IMR-90 (cell line): ENCODE results near the gene OMG. TPM values are rescaled to one million over a fixed set of nuclear protein-coding genes. Genes with fewer than 3 reads are reported as not detected.

Experiments
- ATAC-seq: fragments of 200-7000 bp; cut with Tn5 transposase; 2 replicates; pipeline ENCODE4 v1.9.1; 2020; ENCODE audit warnings: low read depth, mild to moderate bottlenecking, moderate library complexity
- BruUV-seq: library from RNA; stranded (reverse); fragments of 400-500 nt; replicated peaks from 2 replicates; lab custom pipeline; 2021; lab: Mats Ljungman, UMichigan
- CTCF ChIA-PET: fragments of 300-600 bp; formaldehyde crosslinking; extraction: SDS; loops from one replicate; lab custom pipeline; 2021; ENCODE audit warnings: antibody characterized with exemption; lab: Yijun Ruan, JAX
- POLR2A ChIA-PET: fragments of 300-600 bp; sonication (Branson Sonifier 250); formaldehyde crosslinking; loops from one replicate; lab custom pipeline; 2022; ENCODE audit warnings: antibody characterized with exemption; ENCODE audit not compliant: unreplicated experiment; lab: Charles Lee
- DNase-seq: peaks from one replicate; pipeline ENCODE4 v3.0.0; 2013
- H2AFZ ChIP-seq: replicated peaks from 2 replicates; pipeline ENCODE3; 2013; ENCODE audit warnings: low read length, mild to moderate bottlenecking; ENCODE audit not compliant: poor library complexity
- H2AK5ac ChIP-seq: 2 replicates; pipeline ENCODE4 v1.6.1; 2013; ENCODE audit warnings: low read depth, low read length, inconsistent platforms
- H2AK9ac ChIP-seq: replicated peaks from 2 replicates; pipeline ENCODE3; 2013; ENCODE audit warnings: mild to moderate bottlenecking, low read depth, low read length, moderate library complexity; ENCODE audit not compliant: poor library complexity
- H2BK120ac ChIP-seq: 2 replicates; pipeline ENCODE4 v1.6.1; 2013; ENCODE audit warnings: low read depth, low read length, inconsistent platforms
- H2BK15ac ChIP-seq: 3 replicates; pipeline ENCODE4 v1.6.1; 2013; ENCODE audit warnings: low read depth, low read length, inconsistent platforms
- H2BK20ac ChIP-seq: 2 replicates; pipeline ENCODE4 v1.6.1; 2013; ENCODE audit warnings: low read depth, mild to moderate bottlenecking, inconsistent platforms, low read length, moderate library complexity
- H2BK5ac ChIP-seq: 2 replicates; pipeline ENCODE4 v1.6.1; 2013; ENCODE audit warnings: mild to moderate bottlenecking, low read depth, low read length, inconsistent platforms; ENCODE audit not compliant: poor library complexity, severe bottlenecking
- H3K14ac ChIP-seq: replicated peaks from 2 replicates; pipeline ENCODE4 v1.6.1; 2013; ENCODE audit warnings: low read depth, low read length, inconsistent platforms
- H3K18ac ChIP-seq: 2 replicates; pipeline ENCODE4 v1.6.1; 2013; ENCODE audit warnings: low read depth, low read length, control low read depth
- H3K23ac ChIP-seq: 2 replicates; pipeline ENCODE4 v1.6.1; 2013; ENCODE audit warnings: low read depth, low read length, inconsistent platforms
- H3K27ac ChIP-seq: 2 replicates; pipeline ENCODE4 v1.5.1; 2013; ENCODE audit warnings: mild to moderate bottlenecking, control low read depth, low read length; ENCODE audit not compliant: insufficient read depth
- H3K27me3 ChIP-seq: 2 replicates; pipeline ENCODE4 v1.6.1; 2013; ENCODE audit warnings: low read length; ENCODE audit not compliant: control insufficient read depth, insufficient read depth
- H3K36me3 ChIP-seq: 2 replicates; pipeline ENCODE4 v1.6.1; 2013; ENCODE audit warnings: low read length, mixed read lengths; ENCODE audit not compliant: control insufficient read depth, insufficient read depth
- H3K4ac ChIP-seq: 2 replicates; pipeline ENCODE4 v1.6.1; 2013; ENCODE audit warnings: low read depth, low read length, inconsistent platforms
- H3K4me1 ChIP-seq: 2 replicates; pipeline ENCODE4 v1.6.1; 2013; ENCODE audit warnings: low read length, mixed read lengths; ENCODE audit not compliant: control insufficient read depth, insufficient read depth
- H3K4me2 ChIP-seq: 2 replicates; pipeline ENCODE4 v1.6.1; 2013; ENCODE audit warnings: low read depth, mild to moderate bottlenecking, control low read depth, low read length, moderate library complexity
- H3K4me3 ChIP-seq: 2 replicates; pipeline ENCODE4 v1.5.1; 2013; ENCODE audit warnings: low read depth, mild to moderate bottlenecking, control low read depth, low read length, moderate library complexity; ENCODE audit not compliant: insufficient read depth
- H3K56ac ChIP-seq: 2 replicates; pipeline ENCODE4 v1.6.1; 2013; ENCODE audit warnings: low read length, inconsistent platforms; ENCODE audit not compliant: insufficient read depth; ENCODE audit errors: extremely low read depth
- H3K79me1 ChIP-seq, 2 experiments: 2 replicates each; pipeline ENCODE4 v1.6.1; 2013; ENCODE audit warnings: low read length in 2 of 2, inconsistent platforms in 1 of 2, low read depth in 1 of 2
- H3K9ac ChIP-seq: 2 replicates; pipeline ENCODE4 v1.6.1; 2013; ENCODE audit warnings: low read depth, low read length, control low read depth
- H3K9me1 ChIP-seq: 2 replicates; pipeline ENCODE4 v1.6.1; 2013; ENCODE audit warnings: low read length, inconsistent platforms; ENCODE audit not compliant: insufficient read depth
- H3K9me3 ChIP-seq: 2 replicates; pipeline ENCODE4 v1.6.1; 2013; ENCODE audit warnings: low read length; ENCODE audit not compliant: control insufficient read depth, insufficient read depth
- H4K20me1 ChIP-seq: 2 replicates; pipeline ENCODE4 v1.6.1; 2013; ENCODE audit warnings: low read length, inconsistent platforms; ENCODE audit not compliant: insufficient read depth
- H4K5ac ChIP-seq: 2 replicates; pipeline ENCODE4 v1.6.1; 2013; ENCODE audit warnings: mild to moderate bottlenecking, low read depth, low read length, control low read depth
- H4K8ac ChIP-seq, 2 experiments: 2 replicates each; pipeline ENCODE4 v1.6.1; 2013; ENCODE audit warnings: low read depth in 2 of 2, low read length in 2 of 2, control low read depth in 1 of 2, inconsistent platforms in 1 of 2
- H4K91ac ChIP-seq: 2 replicates; pipeline ENCODE4 v1.6.1; 2013; ENCODE audit warnings: low read depth, low read length, inconsistent platforms; ENCODE audit not compliant: insufficient read depth
- MXI1 ChIP-seq: IDR thresholded peaks from 2 replicates; pipeline ENCODE4 v1.6.1; 2012; ENCODE audit warnings: low read depth, mild to moderate bottlenecking, low read length, moderate library complexity, borderline replicate concordance
- NFE2L2 ChIP-seq: fragments of 150-350 bp; IDR thresholded peaks from 2 replicates; pipeline ENCODE4 v1.6.1; 2016; ENCODE audit warnings: low read depth, mild to moderate bottlenecking, low read length
- WGBS, 2 experiments: methylation state at CpG; one replicate each; pipeline versions ENCODE4 v1.1.5 to v1.1.7; 2013; ENCODE audit warnings: missing lambda C conversion rate in 2 of 2; ENCODE audit not compliant: insufficient read length in 1 of 2; ENCODE audit errors: extremely low coverage in 2 of 2; 5-methylcytosine and 5-hydroxymethylcytosine counted together
- dilution Hi-C: fragments of 300-500 bp; cut with HindIII; formaldehyde crosslinking; loops from one replicate; pipeline ENCODE4 v1.14.3; 2018; ENCODE audit warnings: low sequenced_read_pairs; ENCODE audit not compliant: unreplicated experiment
- in situ Hi-C: fragments of 300-500 bp; cut with MboI; formaldehyde crosslinking; loops from 3 replicates; pipeline ENCODE4 v1.14.3; 2019; ENCODE audit warnings: low sequenced_read_pairs, inconsistent platforms, mixed read lengths
- intact Hi-C: fragments of 100-400 bp; cut with micrococcal nuclease; formaldehyde crosslinking; loops from 2 replicates; pipeline ENCODE4 v1.10.0; 2022
- polyA plus RNA-seq, 3 experiments: library from polyadenylated mRNA; depleted of rRNA; stranded (reverse); fragments of >200 nt; gene quantifications; 2 replicates each; pipeline ENCODE4 v1.2.3, GENCODE V29; 2012; ENCODE audit warnings: low replicate concordance in 1 of 3
- total RNA-seq: library from RNA; depleted of rRNA; stranded (reverse); fragments of >200 nt; gene quantifications from 2 replicates; pipeline ENCODE4 v1.2.3, GENCODE V29; 2012

The OMG gene
- total and polyA plus RNA-seq, 2 of the 4 experiments (the other 2 are of a cell fraction) = 0.18 TPM; not detected in 1

DNA sequence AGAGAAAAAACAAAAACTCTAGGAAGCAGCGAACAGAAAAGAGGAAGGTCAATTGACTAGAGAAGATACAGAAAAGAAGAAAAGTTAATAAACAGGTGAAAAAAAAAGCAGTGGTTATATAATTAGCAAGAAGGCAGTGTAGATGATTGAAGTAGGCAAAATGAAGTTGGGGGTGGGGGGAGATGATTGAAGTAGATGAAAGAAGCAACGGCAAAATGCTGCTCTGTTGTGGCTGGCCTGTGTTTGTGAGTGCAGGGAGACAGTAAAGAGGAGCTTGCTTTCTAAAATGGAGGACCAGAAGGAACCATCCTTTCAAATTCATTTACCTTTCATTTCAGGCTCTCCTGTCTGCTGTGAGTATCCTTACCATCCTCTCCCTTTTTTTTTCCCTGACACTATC, 13.2 kb upstream of the OMG start:
- CTCF ChIA-PET = no interaction called here
- H3K9ac ChIP-seq = no peak overlapping the region
- no TSS peak for BruUV-seq
- H3K4me2 ChIP-seq = no peak overlapping the region
- no peak for TF ChIP-seq NFE2L2
- no peak for TF ChIP-seq MXI1
- H3K79me1 ChIP-seq = peaks cover 7 to 37% of the 10 kb centered on the region in 2 experiments; a peak in 3 of 4 replicates
- intact Hi-C loops (no loop called here), in situ Hi-C loops (no loop called here), dilution Hi-C loops (no loop called here)
- no peak overlapping the region for H3K4ac ChIP-seq
- no peak overlapping the region for H2AFZ ChIP-seq
- peaks cover 2% of the 10 kb centered on the region; the same call in 1 of the 2 replicates for H3K4me1 ChIP-seq
- no peak overlapping the region for H2BK120ac ChIP-seq
- no peak overlapping the region for H3K56ac ChIP-seq
- no peaks in the 10 kb centered on the region for H3K27me3 ChIP-seq
- no peak overlapping the region for H3K14ac ChIP-seq
- H4K91ac ChIP-seq = no peak overlapping the region
- no peaks in the 10 kb centered on the region; the same call in none of the 2 replicates for H3K9me1 ChIP-seq
- H3K9me3 ChIP-seq = no peaks in the 10 kb centered on the region
- WGBS, 2 experiments = 33% methylated on average over 1 of the region's 2 CpGs; no CpG with 5 or more reads in 1 of the 2 experiments
- no peak overlapping the region for H2BK15ac ChIP-seq
- no peak overlapping the region; a peak in 1 of 4 replicates for H4K8ac ChIP-seq
- no peak overlapping the region for H2AK9ac ChIP-seq
- no peak overlapping the region for H2BK5ac ChIP-seq
- DNase-seq (no peak), ATAC-seq (no peak)
- H2BK20ac ChIP-seq = no peak overlapping the region
- no peak overlapping the region for H3K4me3 ChIP-seq
- POLR2A ChIA-PET = no interaction called here
- no peak overlapping the region for H3K27ac ChIP-seq
- H3K18ac ChIP-seq = no peak overlapping the region
- H4K5ac ChIP-seq = no peak overlapping the region
- H4K20me1 ChIP-seq = no peaks in the 10 kb centered on the region; the same call in 1 of the 2 replicates
- no peak overlapping the region for H2AK5ac ChIP-seq
- no peaks in the 10 kb centered on the region; the same call in 1 of the 2 replicates for H3K36me3 ChIP-seq
- H3K23ac ChIP-seq = no peak overlapping the region
